A549 (cell line): ENCODE measurements around the gene SFT2D2.

Experiments
- MAFK ChIP-seq: fragments of 450-650 bp; IDR thresholded peaks from 2 replicates; pipeline ENCODE4 v1.6.1; 2014; ENCODE audit not compliant: partially characterized antibody
- TF ChIP-seq, protein P1 (sequence below): fragments of >200 bp; sonication (Bioruptor Twin); formaldehyde crosslinking; IDR thresholded peaks from 3 replicates; pipeline ENCODE4 v1.5.1; 2016

GRCh38 chr1:168297019-168297730 lies 71.4 kb downstream of the SFT2D2 start:
- TF ChIP-seq, protein P1, sequence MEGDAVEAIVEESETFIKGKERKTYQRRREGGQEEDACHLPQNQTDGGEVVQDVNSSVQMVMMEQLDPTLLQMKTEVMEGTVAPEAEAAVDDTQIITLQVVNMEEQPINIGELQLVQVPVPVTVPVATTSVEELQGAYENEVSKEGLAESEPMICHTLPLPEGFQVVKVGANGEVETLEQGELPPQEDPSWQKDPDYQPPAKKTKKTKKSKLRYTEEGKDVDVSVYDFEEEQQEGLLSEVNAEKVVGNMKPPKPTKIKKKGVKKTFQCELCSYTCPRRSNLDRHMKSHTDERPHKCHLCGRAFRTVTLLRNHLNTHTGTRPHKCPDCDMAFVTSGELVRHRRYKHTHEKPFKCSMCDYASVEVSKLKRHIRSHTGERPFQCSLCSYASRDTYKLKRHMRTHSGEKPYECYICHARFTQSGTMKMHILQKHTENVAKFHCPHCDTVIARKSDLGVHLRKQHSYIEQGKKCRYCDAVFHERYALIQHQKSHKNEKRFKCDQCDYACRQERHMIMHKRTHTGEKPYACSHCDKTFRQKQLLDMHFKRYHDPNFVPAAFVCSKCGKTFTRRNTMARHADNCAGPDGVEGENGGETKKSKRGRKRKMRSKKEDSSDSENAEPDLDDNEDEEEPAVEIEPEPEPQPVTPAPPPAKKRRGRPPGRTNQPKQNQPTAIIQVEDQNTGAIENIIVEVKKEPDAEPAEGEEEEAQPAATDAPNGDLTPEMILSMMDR, result no peak
- no peak for TF ChIP-seq MAFK
